Endothelial cell of umbilical vein (primary cell): Measurements from ENCODE around the gene SPHK2. TPM values are rescaled to one million over a fixed set of nuclear protein-coding genes. Genes with fewer than 3 reads are reported as not detected.

Experiments
- Bru-seq: library from RNA; stranded (reverse); fragments of 400-500 nt; gene quantifications from one replicate; lab custom pipeline; 2021; lab: Mats Ljungman, UMichigan
- BruChase-seq, 2 experiments: library from RNA; stranded (reverse); fragments of 400-500 nt; gene quantifications; one replicate each; lab custom pipeline; 2021; lab: Mats Ljungman, UMichigan
- BruUV-seq: library from RNA; stranded (reverse); fragments of 400-500 nt; replicated peaks from 2 replicates; lab custom pipeline; 2021; lab: Mats Ljungman, UMichigan
- CTCF ChIA-PET: fragments of 300-600, 350-600 bp; sonication (Branson Sonifier 250); formaldehyde crosslinking; loops from one replicate; lab custom pipeline; 2021; ENCODE audit warnings: antibody characterized with exemption, inconsistent platforms; lab: Charles Lee
- POLR2A ChIA-PET: fragments of 300-600, 350-600 bp; sonication (Branson Sonifier 250); formaldehyde crosslinking; loops from one replicate; lab custom pipeline; 2021; ENCODE audit warnings: antibody characterized with exemption, inconsistent platforms; lab: Charles Lee
- DNase-seq: peaks from one replicate; pipeline ENCODE4 v3.0.0-alpha.2; 2011; ENCODE audit warnings: low read depth, low spot score
- FAIRE-seq: peaks from 2 replicates; lab custom pipeline; 2011; peaks lifted over from hg19 to GRCh38; lab: Jason Lieb, UNC
- H2AFZ ChIP-seq: 2 replicates; pipeline ENCODE4 v1.6.0; 2012; ENCODE audit warnings: low read depth, low read length, control low read depth, inconsistent platforms
- H3K27ac ChIP-seq: 2 replicates; pipeline ENCODE4 v1.5.1; 2011; ENCODE audit warnings: low read depth, mild to moderate bottlenecking, control low read depth, low read length, moderate library complexity; ENCODE audit not compliant: insufficient read depth
- H3K27me3 ChIP-seq, 2 experiments: 2 replicates each; pipeline versions ENCODE4 v1.6.0 to v1.6.1; 2011; ENCODE audit warnings: low read length in 2 of 2, mixed read lengths in 1 of 2; ENCODE audit not compliant: control insufficient read depth in 2 of 2, insufficient read depth in 2 of 2
- H3K36me3 ChIP-seq, 2 experiments: 2 replicates in 1 of 2; 3 replicates in 1 of 2; pipeline ENCODE4 v1.5.1; 2011; ENCODE audit warnings: low read length in 2 of 2, mild to moderate bottlenecking in 1 of 2, moderate library complexity in 1 of 2; ENCODE audit not compliant: control insufficient read depth in 2 of 2, insufficient read depth in 2 of 2; ENCODE audit errors: extremely low read depth in 1 of 2
- H3K4me1 ChIP-seq: 3 replicates; pipeline ENCODE4 v1.5.1; 2011; ENCODE audit warnings: mild to moderate bottlenecking, low read length; ENCODE audit not compliant: control insufficient read depth, insufficient read depth; ENCODE audit errors: extremely low read depth
- H3K4me2 ChIP-seq: 2 replicates; pipeline ENCODE4 v1.6.1; 2011; ENCODE audit warnings: low read length, control low read depth, mixed read lengths; ENCODE audit not compliant: insufficient read depth
- H3K4me3 ChIP-seq, 3 experiments: fragments of 200-600 bp in 1 of 3; sonication (generic), shearing (Covaris generic) in 1 of 3; replicated peaks in 1 of 3; 2 replicates each; pipeline ENCODE4 v1.5.1; 2011 to 2016; ENCODE audit warnings: control low read depth in 3 of 3, low read length in 3 of 3, mild to moderate bottlenecking in 2 of 3, inconsistent platforms in 1 of 3, low read depth in 1 of 3, moderate library complexity in 1 of 3; ENCODE audit not compliant: insufficient read depth in 1 of 3
- H3K79me2 ChIP-seq: 2 replicates; pipeline ENCODE4 v1.6.0; 2012; ENCODE audit warnings: low read length, inconsistent platforms; ENCODE audit not compliant: control insufficient read depth, insufficient read depth
- H3K9ac ChIP-seq: replicated peaks from 2 replicates; pipeline ENCODE3; 2011; ENCODE audit warnings: low read length, control low read depth; ENCODE audit not compliant: insufficient read depth; ENCODE audit errors: extremely low read depth
- H3K9me1 ChIP-seq: replicated peaks from 3 replicates; pipeline ENCODE4 v1.6.0; 2011; ENCODE audit warnings: mild to moderate bottlenecking, low read length; ENCODE audit not compliant: control insufficient read depth, insufficient read depth; ENCODE audit errors: extremely low read depth
- H3K9me3 ChIP-seq: replicated peaks from 2 replicates; pipeline ENCODE4 v1.5.1; 2012; ENCODE audit warnings: low read length, inconsistent platforms; ENCODE audit not compliant: control insufficient read depth, insufficient read depth
- H4K20me1 ChIP-seq: replicated peaks from 2 replicates; pipeline ENCODE3; 2011; ENCODE audit warnings: mild to moderate bottlenecking, low read length; ENCODE audit not compliant: control insufficient read depth, insufficient read depth; ENCODE audit errors: extremely low read depth
- EZH2 ChIP-seq: IDR thresholded peaks from 2 replicates; pipeline ENCODE4 v1.6.1; 2012; ENCODE audit warnings: borderline replicate concordance, low read depth, mild to moderate bottlenecking, moderate library complexity, low read length, inconsistent platforms; ENCODE audit not compliant: severe bottlenecking
- FOS ChIP-seq: IDR thresholded peaks from 2 replicates; pipeline ENCODE4 v1.6.1; 2011; ENCODE audit warnings: mild to moderate bottlenecking, low read length, moderate library complexity, borderline replicate concordance; ENCODE audit not compliant: insufficient read depth
- GATA2 ChIP-seq: IDR thresholded peaks from 2 replicates; pipeline ENCODE4 v1.7.0; 2011; ENCODE audit warnings: low read depth, mild to moderate bottlenecking, moderate library complexity, mixed read lengths, low read length; ENCODE audit not compliant: insufficient read length, insufficient read depth
- JUN ChIP-seq: IDR thresholded peaks from 2 replicates; pipeline ENCODE4 v1.6.1; 2011; ENCODE audit warnings: borderline replicate concordance, low read depth; ENCODE audit not compliant: insufficient read length, insufficient read depth
- MYC ChIP-seq: IDR thresholded peaks from one replicate; pipeline ENCODE4 v1.6.1; 2011; ENCODE audit warnings: mild to moderate bottlenecking, low read depth, low read length
- POLR2A ChIP-seq: IDR thresholded peaks from 2 replicates; pipeline ENCODE4 v1.6.1; 2012; ENCODE audit warnings: low read depth, mild to moderate bottlenecking, control low read depth, low read length
- POLR2AphosphoS5 ChIP-seq: IDR thresholded peaks from 2 replicates; pipeline ENCODE4 v1.6.1; 2012; ENCODE audit warnings: low read depth, mild to moderate bottlenecking, control low read depth, low read length, moderate library complexity; ENCODE audit not compliant: insufficient read depth
- dilution Hi-C: fragments of 300-500 bp; cut with MboI; formaldehyde crosslinking; loops from one replicate; pipeline ENCODE4 v1.15.0; 2019; ENCODE audit warnings: low sequenced_read_pairs; ENCODE audit not compliant: extremely low pct_ligation_motif_present
- intact Hi-C: fragments of 100-400 bp; cut with micrococcal nuclease; formaldehyde crosslinking; loops from one replicate; pipeline ENCODE4 v1.10.0; 2022
- long read RNA-seq: library from polyadenylated mRNA; stranded (forward); transcript quantifications from one replicate; pipeline ENCODE4 v2.0.0, GENCODE V29; 2021
- polyA minus RNA-seq, 3 experiments: library from RNA; depleted of rRNA, polyadenylated mRNA; stranded (reverse); fragments of >200 nt; gene quantifications; 1 replicate in 1 of 3; 2 replicates in 2 of 3; pipeline ENCODE4 v1.2.3, GENCODE V29; 2011
- polyA plus RNA-seq, 4 experiments: library from polyadenylated mRNA; depleted of rRNA in 3 of 4; stranded (reverse) in 3 of 4; unstranded in 1 of 4; fragments of >200 nt; gene quantifications; 2 replicates each; pipeline versions ENCODE4 v1.2.1 to v1.2.3, GENCODE V29; 2011 to 2012; ENCODE audit warnings: missing spikeins in 1 of 4
- total RNA-seq: library from RNA; stranded (reverse); gene quantifications from 2 replicates; pipeline ENCODE4 v1.2.3, GENCODE V29; 2021
- TF ChIP-seq, protein P1 (sequence below), 2 donors: IDR thresholded peaks; 1 replicate in 1 of 2; 2 replicates in 1 of 2; pipeline ENCODE4 v1.5.1; 2011; ENCODE audit warnings: low read length in 2 of 2, mild to moderate bottlenecking in 2 of 2, moderate library complexity in 2 of 2, control low read depth in 1 of 2, inconsistent platforms in 1 of 2, low read depth in 1 of 2; ENCODE audit not compliant: insufficient read depth in 1 of 2; ENCODE audit errors: extremely low read depth in 1 of 2
- TF ChIP-seq, protein P2 (sequence below): IDR thresholded peaks from 2 replicates; pipeline ENCODE4 v1.6.1; 2011; ENCODE audit not compliant: insufficient read depth, insufficient read length

The SPHK2 gene, protein sequence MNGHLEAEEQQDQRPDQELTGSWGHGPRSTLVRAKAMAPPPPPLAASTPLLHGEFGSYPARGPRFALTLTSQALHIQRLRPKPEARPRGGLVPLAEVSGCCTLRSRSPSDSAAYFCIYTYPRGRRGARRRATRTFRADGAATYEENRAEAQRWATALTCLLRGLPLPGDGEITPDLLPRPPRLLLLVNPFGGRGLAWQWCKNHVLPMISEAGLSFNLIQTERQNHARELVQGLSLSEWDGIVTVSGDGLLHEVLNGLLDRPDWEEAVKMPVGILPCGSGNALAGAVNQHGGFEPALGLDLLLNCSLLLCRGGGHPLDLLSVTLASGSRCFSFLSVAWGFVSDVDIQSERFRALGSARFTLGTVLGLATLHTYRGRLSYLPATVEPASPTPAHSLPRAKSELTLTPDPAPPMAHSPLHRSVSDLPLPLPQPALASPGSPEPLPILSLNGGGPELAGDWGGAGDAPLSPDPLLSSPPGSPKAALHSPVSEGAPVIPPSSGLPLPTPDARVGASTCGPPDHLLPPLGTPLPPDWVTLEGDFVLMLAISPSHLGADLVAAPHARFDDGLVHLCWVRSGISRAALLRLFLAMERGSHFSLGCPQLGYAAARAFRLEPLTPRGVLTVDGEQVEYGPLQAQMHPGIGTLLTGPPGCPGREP
- total RNA-seq, result 30.5 and 31.1 TPM in 2 replicates
- polyA plus RNA-seq, result 20.2 and 23.4 TPM in 2 replicates
- polyA plus RNA-seq (2011; cell fraction: cytosol; rRNA removed), result 8.2 and 10.7 TPM in 2 replicates
- 26.2 and 26.5 TPM in 2 replicates for polyA plus RNA-seq (2011; cell fraction: nucleus; rRNA removed)
- 9.2 and 11.3 TPM in 2 replicates for polyA plus RNA-seq (2012)
- polyA minus RNA-seq, result 11.7 and 14.6 TPM in 2 replicates
- polyA minus RNA-seq (2011; cell fraction: cytosol; rRNA and poly(A)+ RNA removed), result 10.9 TPM
- polyA minus RNA-seq (2011; cell fraction: nucleus; rRNA and poly(A)+ RNA removed), result 14.6 and 21.1 TPM in 2 replicates
- Bru-seq, nascent RNA, result percentile 58 among the genes with signal in this experiment
- percentile 70 among the genes with signal in this experiment for BruChase-seq, experiment 1, labeled RNA remaining after a 6-hour chase
- percentile 68 among the genes with signal in this experiment for BruChase-seq, experiment 2, labeled RNA remaining after a 2-hour chase
- long read RNA-seq, transcript SPHK2-206 (7 exons, 2,866 nt), result major isoform, 5 of 44 reads
- long read RNA-seq, transcript SPHK2-201 (7 exons, 2,963 nt), result major isoform, 5 of 44 reads
- long read RNA-seq, partial matches to known transcripts, result 23 of 44 reads
- long read RNA-seq, other reads (novel, unspliced or antisense), result 7 of 44 reads

DNA sequence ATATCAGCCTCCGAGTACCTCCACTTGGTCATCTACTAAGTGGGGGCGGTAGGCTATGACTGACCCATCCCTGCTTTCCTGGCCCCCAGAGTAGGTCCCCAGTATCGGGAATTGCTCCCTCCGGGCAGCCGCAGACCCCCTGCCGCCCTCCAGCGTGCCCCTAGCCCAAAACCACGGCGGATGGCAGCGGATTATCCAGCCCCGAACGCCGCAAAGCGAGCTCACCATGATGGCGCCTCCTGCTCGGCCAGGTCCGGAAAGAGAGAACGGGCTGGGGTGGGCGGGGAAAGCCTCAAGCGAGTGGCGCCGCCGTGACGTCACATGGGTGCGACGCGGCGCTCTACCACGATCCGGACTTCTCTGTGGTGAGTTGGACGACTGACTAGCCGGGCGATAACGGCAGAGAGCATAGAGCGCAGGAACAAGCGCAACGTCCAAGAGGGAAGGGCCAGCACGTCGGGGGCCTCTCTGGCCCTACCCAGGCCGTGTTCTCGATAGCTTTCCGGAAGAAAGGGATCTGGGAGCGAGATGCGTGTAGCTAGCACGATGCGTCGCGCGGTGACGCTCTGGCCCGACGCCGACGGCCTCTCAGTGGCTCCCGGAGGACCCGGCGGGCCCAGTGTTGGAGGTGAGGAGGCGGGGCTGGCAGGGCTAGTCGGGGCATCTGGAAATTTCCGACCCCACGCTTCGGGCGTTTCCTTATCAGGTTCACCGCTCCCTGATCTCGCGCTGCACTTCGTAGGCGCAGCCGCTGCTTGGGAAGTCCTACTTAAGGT is at the start of gene SPHK2, which contains the start of gene RPL18:
TSS of gene SPHK2 (plus strand) at position 591 of the 776 bp plus-strand sequence. CDS start 1,009 bp downstream, outside the sequence.
TSS of gene RPL18 (minus strand) at position 263 of the 776 bp plus-strand sequence. CDS start at position 228, 35 bp downstream.
- no peaks in the 10 kb centered on the region for H3K27me3 ChIP-seq
- peak within 1 kb of the TSS; percentile 99 for H3K9ac ChIP-seq
- peak within 1 kb of the TSS; percentile 85 to 99 (median 96) for H3K4me3 ChIP-seq
- no peaks in the 10 kb centered on the region for H3K9me3 ChIP-seq
- ChIA-PET CTCF (interaction anchor here (0.7 to 1.4 kb wide), 4 partner anchors 10 to 27 kb away, joined by 3 to 12 read pairs (median 4); partner anchors contain the start of gene CA11), POLR2A (interaction anchor here (0.5 to 1.6 kb wide), 13 partner anchors 10 to 374 kb away, joined by 3 to 15 read pairs (median 4); partner anchors contain the start of genes GYS1 and RUVBL2)
- dilution Hi-C loops, result no loop called here
- H3K36me3 ChIP-seq, result peaks cover 19 to 24% of the 10 kb centered on the region in 2 experiments
- H3K9me1 ChIP-seq, result no peaks in the 10 kb centered on the region
- TF ChIP-seq FOS (peak; percentile 18), POLR2AphosphoS5 (peak; percentile 98), GATA2 (peak; percentile 23), EZH2 (no peak), JUN (peak; percentile 2), MYC (peak; percentile 47), POLR2A (peak; percentile 96)
- TF ChIP-seq, protein P1, sequence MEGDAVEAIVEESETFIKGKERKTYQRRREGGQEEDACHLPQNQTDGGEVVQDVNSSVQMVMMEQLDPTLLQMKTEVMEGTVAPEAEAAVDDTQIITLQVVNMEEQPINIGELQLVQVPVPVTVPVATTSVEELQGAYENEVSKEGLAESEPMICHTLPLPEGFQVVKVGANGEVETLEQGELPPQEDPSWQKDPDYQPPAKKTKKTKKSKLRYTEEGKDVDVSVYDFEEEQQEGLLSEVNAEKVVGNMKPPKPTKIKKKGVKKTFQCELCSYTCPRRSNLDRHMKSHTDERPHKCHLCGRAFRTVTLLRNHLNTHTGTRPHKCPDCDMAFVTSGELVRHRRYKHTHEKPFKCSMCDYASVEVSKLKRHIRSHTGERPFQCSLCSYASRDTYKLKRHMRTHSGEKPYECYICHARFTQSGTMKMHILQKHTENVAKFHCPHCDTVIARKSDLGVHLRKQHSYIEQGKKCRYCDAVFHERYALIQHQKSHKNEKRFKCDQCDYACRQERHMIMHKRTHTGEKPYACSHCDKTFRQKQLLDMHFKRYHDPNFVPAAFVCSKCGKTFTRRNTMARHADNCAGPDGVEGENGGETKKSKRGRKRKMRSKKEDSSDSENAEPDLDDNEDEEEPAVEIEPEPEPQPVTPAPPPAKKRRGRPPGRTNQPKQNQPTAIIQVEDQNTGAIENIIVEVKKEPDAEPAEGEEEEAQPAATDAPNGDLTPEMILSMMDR (IDR thresholded peaks at IDR 0.05; ENCODE audit: extremely low read depth in 1 of 2, insufficient read depth in 1 of 2, low read depth in 1 of 2, low read length in 2 of 2), result no peak
- TF ChIP-seq, protein P2, sequence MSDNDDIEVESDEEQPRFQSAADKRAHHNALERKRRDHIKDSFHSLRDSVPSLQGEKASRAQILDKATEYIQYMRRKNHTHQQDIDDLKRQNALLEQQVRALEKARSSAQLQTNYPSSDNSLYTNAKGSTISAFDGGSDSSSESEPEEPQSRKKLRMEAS, result peak; percentile 59
- DNase-seq, result peak; percentile 100
- peaks cover 31% of the 10 kb centered on the region for H3K4me1 ChIP-seq
- peak within 1 kb of the TSS; percentile 81 for H2AFZ ChIP-seq
- peaks cover 38% of the 10 kb centered on the region for H3K79me2 ChIP-seq
- no peaks in the 10 kb centered on the region for H4K20me1 ChIP-seq
- BruUV-seq, result no TSS peak
- intact Hi-C loops, result loop anchor here (1.0 kb wide), 1 partner anchor 18 kb away; the partner anchor contains the start of gene DBP
- H3K27ac ChIP-seq, result peak within 1 kb of the TSS; percentile 86
- FAIRE-seq, result peak; percentile 99
- peak within 1 kb of the TSS; percentile 99 for H3K4me2 ChIP-seq
